Thoracic aorta endothelial cell (primary cell): ENCODE results near the gene LRRN3. TPM values are rescaled to one million over a fixed set of nuclear protein-coding genes. Genes with fewer than 3 reads are reported as not detected.

Experiments used
- total RNA-seq: library from RNA; depleted of rRNA; stranded (reverse); fragments of >200 nt; gene quantifications from 2 replicates; pipeline ENCODE4 v1.2.3, GENCODE V29; 2012

LRRN3 gene
- not detected in 2 replicates for total RNA-seq

GRCh38 chr7:111090846-111091245 is at the start of gene LRRN3:
Gene LRRN3 (plus strand): TSS chr7:111091127. CDS start chr7:111122773, 31,646 bp downstream.

